Measurements from ENCODE around the gene USP4. TPM values are rescaled to one million over a fixed set of nuclear protein-coding genes. Genes with fewer than 3 reads are reported as not detected.

Gene USP4
- total RNA-seq, 5 donors from 2014 or later (not counting 1 experiment from before 2014, with no cell fraction given), result 101 to 107 (median 103) TPM

DNA sequence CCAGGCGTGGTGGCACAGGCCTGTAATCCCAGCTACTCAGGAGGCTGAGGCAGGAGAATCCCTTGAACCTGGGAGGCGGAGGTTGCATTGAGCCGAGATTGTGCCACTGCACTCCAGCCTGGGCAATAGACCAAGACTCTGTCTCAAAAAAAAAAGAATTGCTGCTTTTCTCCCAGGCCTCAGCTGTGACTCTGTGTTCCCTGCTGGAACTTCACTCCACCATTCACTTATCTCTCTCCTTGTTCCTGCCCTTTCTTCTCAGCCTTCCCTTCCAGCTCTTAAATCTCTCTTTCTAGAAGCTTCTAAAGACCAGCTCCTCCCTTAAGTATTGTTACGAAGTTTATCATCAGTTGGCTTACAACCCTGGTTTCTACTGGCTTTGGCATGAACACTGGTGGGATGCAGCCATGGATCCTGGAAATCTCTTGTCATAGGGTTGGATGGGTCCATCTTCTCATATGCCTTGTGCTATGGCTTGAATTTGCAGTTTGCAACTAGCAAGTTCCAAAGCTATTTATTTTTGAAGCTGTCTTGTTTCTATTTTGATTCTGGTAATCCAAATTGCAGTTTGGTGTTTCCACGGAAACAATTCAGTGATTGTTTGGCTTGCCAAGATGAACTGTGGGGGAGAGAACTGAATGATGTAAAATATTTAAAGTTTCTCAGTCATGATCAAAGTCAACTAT lies 73.3 kb downstream of the USP4 start:
- Histone ChIP-seq H3K4me1 (ENCODE audit: control insufficient read depth in 1 of 2, extremely low read depth in 1 of 2, insufficient read depth in 2 of 2, low read length in 2 of 2) (no peaks in the 10 kb centered on the region), H3K27ac (ENCODE audit: low read length) (no peak overlapping the region), H3K27me3 (replicated peaks in 1 of 2; ENCODE audit: control insufficient read depth in 2 of 2, extremely low read depth in 1 of 2, insufficient read depth in 2 of 2, low read length in 1 of 2) (no peaks in the 10 kb centered on the region), H3K36me3 (ENCODE audit: control insufficient read depth in 2 of 2, extremely low read depth in 1 of 2, insufficient read depth in 1 of 2, low read length in 1 of 2) (peaks cover 0 to 12% of the 10 kb centered on the region in 2 donors), H3K9me3 (no peaks in the 10 kb centered on the region), H3K4me3 (ENCODE audit: control insufficient read depth in 1 of 2, extremely low read depth in 1 of 2, low read length in 1 of 2) (no peak overlapping the region)
- DNase-seq, result no peak
- H3K4me1 Mint-ChIP-seq, result no peaks in the 10 kb centered on the region
- H3K4me3 Mint-ChIP-seq, result no peak overlapping the region
- H3K9me3 Mint-ChIP-seq, result no peaks in the 10 kb centered on the region
- ChIA-PET POLR2A (no interaction called here), CTCF (no interaction called here)
- ATAC-seq (replicated peaks in 1 of 4), result no peak
- H3K27ac Mint-ChIP-seq, result no peak overlapping the region
- 97% methylated on average over 5 of the region's 5 CpGs for WGBS (ENCODE audit: insufficient coverage)
- H3K27me3 Mint-ChIP-seq, result no peaks in the 10 kb centered on the region
- peaks cover 13% of the 10 kb centered on the region for H3K36me3 Mint-ChIP-seq

DNA sequence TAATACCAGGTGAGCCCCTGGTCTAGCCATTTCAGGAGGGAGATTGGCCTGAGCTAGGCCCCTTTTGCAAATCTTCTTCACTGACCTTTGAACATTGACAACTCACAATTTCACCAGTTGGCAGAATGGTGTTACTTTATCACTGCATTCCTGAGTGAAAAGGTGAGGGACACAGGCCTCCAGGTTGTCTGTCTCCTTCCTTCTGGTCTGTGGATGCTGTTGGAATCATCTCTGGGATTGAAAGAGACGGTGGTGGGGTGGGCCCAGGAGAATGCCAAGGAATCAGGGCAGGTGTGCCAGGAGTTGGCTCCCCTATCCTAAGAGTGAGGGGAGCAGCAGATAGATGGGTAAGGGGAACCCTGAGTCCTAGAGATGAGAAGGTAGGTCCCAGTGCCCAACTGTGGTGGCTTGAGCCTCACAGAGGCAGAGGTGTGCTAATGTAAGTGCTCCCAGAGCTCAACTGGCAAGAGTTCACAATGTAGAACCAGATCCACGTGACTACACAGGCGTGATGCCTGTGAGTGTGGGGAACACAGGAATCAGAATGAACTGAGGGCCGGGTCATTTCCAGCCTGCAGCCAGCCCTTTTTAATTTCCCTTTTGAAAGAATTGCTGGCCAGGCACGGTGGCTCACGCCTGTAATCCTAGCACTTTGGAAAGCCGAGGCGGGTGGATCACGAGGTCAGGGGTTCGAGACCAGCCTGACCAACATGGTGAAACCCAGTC lies 74.0 kb downstream of the USP4 start:
- H3K4me1 ChIP-seq (ENCODE audit: control insufficient read depth in 1 of 2, extremely low read depth in 1 of 2, insufficient read depth in 2 of 2, low read length in 2 of 2), result no peaks in the 10 kb centered on the region
- H3K27me3 ChIP-seq (replicated peaks in 1 of 2; ENCODE audit: control insufficient read depth in 2 of 2, extremely low read depth in 1 of 2, insufficient read depth in 2 of 2, low read length in 1 of 2), result no peaks in the 10 kb centered on the region
- H3K9me3 Mint-ChIP-seq, result no peaks in the 10 kb centered on the region
- ATAC-seq (replicated peaks in 1 of 4) (no peak), DNase-seq (no peak)
- ChIA-PET POLR2A (no interaction called here), CTCF (no interaction called here)
- H3K4me3 Mint-ChIP-seq, result no peak overlapping the region
- 97% methylated on average over 8 of the region's 10 CpGs for WGBS (ENCODE audit: insufficient coverage)
- peaks cover 0 to 6% of the 10 kb centered on the region in 2 donors for H3K36me3 ChIP-seq (ENCODE audit: control insufficient read depth in 2 of 2, extremely low read depth in 1 of 2, insufficient read depth in 1 of 2, low read length in 1 of 2)
- H3K36me3 Mint-ChIP-seq, result peaks cover 11% of the 10 kb centered on the region
- H3K4me1 Mint-ChIP-seq, result no peaks in the 10 kb centered on the region
- no peak overlapping the region for H3K27ac ChIP-seq (ENCODE audit: low read length)
- no peak overlapping the region for H3K4me3 ChIP-seq (ENCODE audit: control insufficient read depth in 1 of 2, extremely low read depth in 1 of 2, low read length in 1 of 2)
- no peaks in the 10 kb centered on the region for H3K9me3 ChIP-seq
- H3K27me3 Mint-ChIP-seq, result no peaks in the 10 kb centered on the region
- no peak overlapping the region for H3K27ac Mint-ChIP-seq

DNA sequence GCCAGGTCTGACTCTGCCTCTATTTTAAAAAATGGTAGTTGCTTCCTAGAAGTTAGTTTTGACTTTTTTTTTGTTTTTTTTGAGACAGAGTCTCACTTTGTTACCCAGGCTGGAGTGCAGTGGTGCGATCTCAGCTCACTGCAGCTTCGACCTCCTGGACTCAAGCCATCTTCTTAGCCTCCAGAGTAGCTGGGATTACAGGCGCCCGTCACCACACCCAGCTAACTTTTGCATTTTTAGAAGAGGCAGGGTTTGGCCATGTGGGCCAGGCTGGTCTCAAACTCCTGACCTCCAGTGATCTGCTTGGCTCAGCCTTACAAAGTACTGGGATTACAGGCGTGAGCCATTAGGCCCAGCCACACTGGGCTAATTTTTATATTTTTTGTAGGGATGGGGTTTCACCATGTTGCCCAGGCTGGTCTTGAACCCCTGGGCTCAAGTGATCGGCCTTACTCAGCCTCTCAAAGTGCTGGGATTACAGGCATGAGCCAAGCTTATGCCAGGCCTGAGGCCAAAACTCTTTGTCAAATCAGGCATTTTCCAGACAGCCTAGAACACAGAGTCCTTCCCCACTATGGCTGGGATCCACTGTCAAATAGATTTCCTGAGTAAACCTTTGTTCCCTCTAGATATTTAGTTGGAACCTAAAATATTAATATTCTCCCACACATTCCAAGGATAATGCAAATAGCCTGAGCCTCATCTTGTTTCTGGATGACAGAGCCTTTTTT lies 76.5 kb downstream of the USP4 start:
- H3K36me3 ChIP-seq (ENCODE audit: control insufficient read depth in 2 of 2, extremely low read depth in 1 of 2, insufficient read depth in 1 of 2, low read length in 1 of 2), result no peaks in the 10 kb centered on the region
- H3K27ac ChIP-seq (ENCODE audit: low read length), result no peak overlapping the region
- ChIA-PET POLR2A (no interaction called here), CTCF (no interaction called here)
- Mint-ChIP-seq H3K4me1 (no peaks in the 10 kb centered on the region), H3K36me3 (no peaks in the 10 kb centered on the region), H3K9me3 (no peaks in the 10 kb centered on the region), H3K27me3 (no peaks in the 10 kb centered on the region), H3K4me3 (no peak overlapping the region), H3K27ac (no peak overlapping the region)
- ATAC-seq (replicated peaks in 1 of 4) (no peak), DNase-seq (no peak)
- no peaks in the 10 kb centered on the region for H3K9me3 ChIP-seq
- H3K4me1 ChIP-seq (ENCODE audit: control insufficient read depth in 1 of 2, extremely low read depth in 1 of 2, insufficient read depth in 2 of 2, low read length in 2 of 2), result no peaks in the 10 kb centered on the region
- 98% methylated on average over 6 of the region's 6 CpGs for WGBS (ENCODE audit: insufficient coverage)
- H3K4me3 ChIP-seq (ENCODE audit: control insufficient read depth in 1 of 2, extremely low read depth in 1 of 2, low read length in 1 of 2), result no peak overlapping the region
- H3K27me3 ChIP-seq (replicated peaks in 1 of 2; ENCODE audit: control insufficient read depth in 2 of 2, extremely low read depth in 1 of 2, insufficient read depth in 2 of 2, low read length in 1 of 2), result no peaks in the 10 kb centered on the region

DNA sequence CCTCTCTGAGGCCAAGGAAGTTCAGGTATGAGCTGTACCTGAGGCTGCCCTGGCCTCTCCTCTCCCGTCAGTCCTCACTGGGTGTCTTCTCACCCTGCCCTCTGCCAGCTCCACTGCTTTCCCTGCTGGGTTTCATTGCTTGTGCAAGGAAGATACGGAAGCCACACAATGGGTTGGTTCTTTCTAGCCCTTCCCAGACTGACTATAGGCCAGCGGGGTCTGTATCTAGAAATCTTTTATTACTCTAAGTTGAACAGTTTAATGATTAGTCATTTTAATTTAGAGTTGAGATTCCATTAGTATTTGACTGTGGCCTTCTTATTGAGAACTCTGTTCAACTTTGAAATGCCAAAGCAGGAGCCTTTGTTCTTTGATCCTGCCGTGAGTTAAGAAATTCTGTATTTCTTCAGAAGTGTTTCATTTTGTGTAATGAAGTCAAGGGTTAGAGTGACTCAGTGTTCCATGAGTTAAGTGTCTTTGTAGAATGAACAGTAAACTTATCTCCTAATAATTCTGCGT lies 79.0 kb downstream of the USP4 start:
- Histone ChIP-seq H3K4me3 (ENCODE audit: control insufficient read depth in 1 of 2, extremely low read depth in 1 of 2, low read length in 1 of 2) (no peak overlapping the region), H3K9me3 (no peaks in the 10 kb centered on the region), H3K27ac (ENCODE audit: low read length) (no peak overlapping the region), H3K27me3 (replicated peaks in 1 of 2; ENCODE audit: control insufficient read depth in 2 of 2, extremely low read depth in 1 of 2, insufficient read depth in 2 of 2, low read length in 1 of 2) (no peaks in the 10 kb centered on the region), H3K4me1 (ENCODE audit: control insufficient read depth in 1 of 2, extremely low read depth in 1 of 2, insufficient read depth in 2 of 2, low read length in 2 of 2) (no peaks in the 10 kb centered on the region), H3K36me3 (ENCODE audit: control insufficient read depth in 2 of 2, extremely low read depth in 1 of 2, insufficient read depth in 1 of 2, low read length in 1 of 2) (no peaks in the 10 kb centered on the region)
- no peak overlapping the region for H3K27ac Mint-ChIP-seq
- ATAC-seq (replicated peaks in 1 of 4) (no peak), DNase-seq (no peak)
- H3K9me3 Mint-ChIP-seq, result no peaks in the 10 kb centered on the region
- H3K4me1 Mint-ChIP-seq, result no peaks in the 10 kb centered on the region
- 86% methylated on average over 1 of the region's 5 CpGs for WGBS (ENCODE audit: insufficient coverage)
- no peaks in the 10 kb centered on the region for H3K36me3 Mint-ChIP-seq
- no peak overlapping the region for H3K4me3 Mint-ChIP-seq
- H3K27me3 Mint-ChIP-seq, result no peaks in the 10 kb centered on the region
- ChIA-PET POLR2A (interaction anchor here (0.6 to 0.7 kb wide), 2 partner anchors 80 to 178 kb away, joined by 3 to 12 read pairs; no protein-coding TSS in a partner anchor), CTCF (no interaction called here)

DNA sequence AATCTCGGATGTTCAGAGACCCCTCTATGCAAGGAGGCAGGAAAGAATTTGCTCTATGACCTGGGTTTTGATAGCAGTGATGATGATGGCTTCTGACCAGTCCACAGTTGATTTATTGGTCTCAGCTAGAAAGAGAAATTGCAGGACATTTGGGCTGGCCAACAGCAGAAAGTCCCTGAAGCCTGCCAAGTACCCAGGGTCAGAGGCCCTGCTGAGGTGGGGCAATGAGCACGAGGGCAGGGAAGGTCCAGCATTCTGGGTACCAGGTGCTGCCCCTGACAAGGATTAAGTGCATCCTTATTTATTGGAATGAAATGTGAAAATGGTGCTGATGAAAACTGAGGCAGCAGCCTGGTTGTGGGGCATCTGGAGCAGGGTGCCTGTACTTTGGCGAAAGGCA lies 82.7 kb downstream of the USP4 start:
- Mint-ChIP-seq H3K36me3 (no peaks in the 10 kb centered on the region), H3K27ac (no peak overlapping the region), H3K4me1 (no peaks in the 10 kb centered on the region), H3K27me3 (peaks cover 0 to 2% of the 10 kb centered on the region in 2 donors), H3K9me3 (no peaks in the 10 kb centered on the region), H3K4me3 (no peak overlapping the region)
- Histone ChIP-seq H3K27ac (ENCODE audit: low read length) (no peak overlapping the region), H3K4me1 (ENCODE audit: control insufficient read depth in 1 of 2, extremely low read depth in 1 of 2, insufficient read depth in 2 of 2, low read length in 2 of 2) (no peaks in the 10 kb centered on the region), H3K27me3 (replicated peaks in 1 of 2; ENCODE audit: control insufficient read depth in 2 of 2, extremely low read depth in 1 of 2, insufficient read depth in 2 of 2, low read length in 1 of 2) (no peaks in the 10 kb centered on the region), H3K36me3 (ENCODE audit: control insufficient read depth in 2 of 2, extremely low read depth in 1 of 2, insufficient read depth in 1 of 2, low read length in 1 of 2) (no peaks in the 10 kb centered on the region), H3K9me3 (no peaks in the 10 kb centered on the region), H3K4me3 (ENCODE audit: control insufficient read depth in 1 of 2, extremely low read depth in 1 of 2, low read length in 1 of 2) (no peak overlapping the region)
- no peak for ATAC-seq (replicated peaks in 1 of 4)
- CTCF ChIA-PET, result no interaction called here
- no peak for DNase-seq
- POLR2A ChIA-PET, result no interaction called here
- 50% methylated on average over 2 of the region's 3 CpGs for WGBS (ENCODE audit: insufficient coverage)

DNA sequence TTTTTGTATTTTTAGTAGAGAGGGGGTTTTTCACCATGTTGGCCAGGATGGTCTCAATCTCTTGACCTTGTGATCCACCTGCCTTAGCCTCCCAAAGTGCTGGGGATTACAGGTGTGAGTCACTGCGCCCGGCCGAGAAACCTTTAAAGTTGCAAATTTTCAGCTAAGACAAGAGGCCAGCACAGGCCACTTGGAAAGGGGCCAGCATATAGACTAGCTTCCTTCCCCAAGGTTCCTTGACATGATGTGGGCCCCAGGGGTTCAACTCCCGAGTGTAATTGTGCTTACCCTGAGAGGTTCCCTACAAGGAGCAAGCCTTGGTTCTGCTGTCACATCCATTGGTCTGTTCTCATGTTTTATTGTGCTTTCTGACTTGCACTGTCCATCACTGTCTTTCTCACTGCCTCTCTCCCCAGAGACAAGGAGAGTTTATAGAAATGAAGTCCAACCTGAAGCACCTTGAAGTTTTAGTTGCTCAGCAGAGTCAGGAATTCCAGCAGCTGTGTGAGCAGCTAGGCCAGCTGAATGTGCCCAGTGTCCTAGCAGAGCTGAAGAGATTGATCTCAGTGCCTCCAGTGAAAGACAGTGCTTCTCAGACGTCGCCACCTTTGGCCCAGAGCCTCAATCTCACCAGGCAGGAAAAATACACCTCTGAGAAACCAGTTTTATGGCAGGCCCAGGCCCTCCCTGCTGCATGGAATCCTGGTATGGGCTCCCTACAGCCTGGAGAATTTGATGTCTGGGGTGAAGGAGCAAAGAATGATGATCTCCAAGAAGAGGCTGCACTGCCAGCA lies 83.9 kb downstream of the USP4 start:
- Histone ChIP-seq H3K36me3 (ENCODE audit: control insufficient read depth in 2 of 2, extremely low read depth in 1 of 2, insufficient read depth in 1 of 2, low read length in 1 of 2) (no peaks in the 10 kb centered on the region), H3K4me3 (ENCODE audit: control insufficient read depth in 1 of 2, extremely low read depth in 1 of 2, low read length in 1 of 2) (no peak overlapping the region), H3K4me1 (ENCODE audit: control insufficient read depth in 1 of 2, extremely low read depth in 1 of 2, insufficient read depth in 2 of 2, low read length in 2 of 2) (no peaks in the 10 kb centered on the region), H3K27ac (ENCODE audit: low read length) (no peak overlapping the region), H3K27me3 (replicated peaks in 1 of 2; ENCODE audit: control insufficient read depth in 2 of 2, extremely low read depth in 1 of 2, insufficient read depth in 2 of 2, low read length in 1 of 2) (no peaks in the 10 kb centered on the region), H3K9me3 (no peaks in the 10 kb centered on the region)
- ChIA-PET CTCF (interaction anchor here (0.6 to 0.7 kb wide), 2 partner anchors 547 to 1195 kb away, joined by 3 to 4 read pairs; partner anchors contain the start of gene INKA1 (in 1 of the 2)), POLR2A (no interaction called here)
- H3K27me3 Mint-ChIP-seq, result peaks cover 0 to 2% of the 10 kb centered on the region in 2 donors
- H3K36me3 Mint-ChIP-seq, result no peaks in the 10 kb centered on the region
- no peak for DNase-seq
- no peak overlapping the region for H3K4me3 Mint-ChIP-seq
- WGBS (ENCODE audit: insufficient coverage), result 96% methylated on average over 4 of the region's 6 CpGs
- H3K27ac Mint-ChIP-seq, result no peak overlapping the region
- no peaks in the 10 kb centered on the region for H3K9me3 Mint-ChIP-seq
- ATAC-seq (replicated peaks in 1 of 4), result no peak
- no peaks in the 10 kb centered on the region for H3K4me1 Mint-ChIP-seq
